Activated CD8-positive, alpha-beta memory T cell treated with anti-CD3 and anti-CD28 coated beads for 36 hours (primary cell): ENCODE measurements around the gene REX1BD. TPM values are rescaled to one million over a fixed set of nuclear protein-coding genes. Genes with fewer than 3 reads are reported as not detected.
"Not testable (repeated sequence)": the region's sequence is repeated elsewhere in the genome, so short reads cannot be mapped to it uniquely, and the experiment has no call there.

Experiments used
- CTCF ChIA-PET: fragments of 350-600 bp; sonication (Branson Sonifier 250); formaldehyde crosslinking; loops from one replicate; lab custom pipeline; 2021; ENCODE audit warnings: antibody characterized with exemption; lab: Charles Lee
- POLR2A ChIA-PET: fragments of 350-600 bp; sonication (Branson Sonifier 250); formaldehyde crosslinking; loops from one replicate; lab custom pipeline; 2021; ENCODE audit warnings: antibody characterized with exemption; lab: Charles Lee
- total RNA-seq, 2 experiments: library from RNA; stranded (reverse); gene quantifications; one replicate each; pipeline ENCODE4 v1.2.3, GENCODE V29; 2021

Gene REX1BD
- total RNA-seq, 2 experiments from 2014 or later: 95.2 to 98.7 TPM

GRCh38 chr19:18568367-18568766 lies 20.2 kb upstream of the REX1BD start:
- POLR2A ChIA-PET: interaction anchor here (0.6 to 0.7 kb wide), 2 partner anchors 9 to 151 kb away, joined by 6 to 7 read pairs; no protein-coding TSS in a partner anchor
- CTCF ChIA-PET: interaction anchor here (0.7 to 1.6 kb wide), 2 partner anchors 16 to 26 kb away, joined by 3 to 5 read pairs; no protein-coding TSS in a partner anchor

GRCh38 chr19:18571564-18572344 lies 16.8 kb upstream of the REX1BD start, which contains the start of gene UBA52:
Gene UBA52, plus strand, starts transcription at chr19:18571857. Its CDS starts 1,444 bp downstream, at chr19:18573301.
- ChIA-PET CTCF (interaction anchor here (0.6 to 3.9 kb wide), 19 partner anchors 11 to 1494 kb away, joined by 3 to 41 read pairs (median 3); partner anchors contain the start of genes ELL and REX1BD), POLR2A (interaction anchor here (0.6 to 4.2 kb wide), 13 partner anchors 14 to 348 kb away, joined by 3 to 34 read pairs (median 6); partner anchors contain the start of genes COPE, DDX49, ELL and FKBP8)

- CTCF ChIA-PET: interaction anchor here (1.0 to 3.9 kb wide), 2 partner anchors 13 to 70 kb away, joined by 4 to 41 read pairs; partner anchors contain the start of gene REX1BD
Observed at GRCh38 chr19:18574691-18575291, 13.8 kb upstream of the REX1BD start.

GRCh38 chr19:18576383-18576782 lies 12.2 kb upstream of the REX1BD start:
- CTCF ChIA-PET: interaction anchor here (0.6 to 1.2 kb wide), 2 partner anchors 57 to 316 kb away, joined by 4 read pairs; no protein-coding TSS in a partner anchor
- POLR2A ChIA-PET: interaction anchor here (0.8 kb wide), 1 partner anchor 18 kb away, joined by 3 read pairs; no protein-coding TSS in a partner anchor

More at GRCh38 chr19:18574691-18575291, 13.8 kb upstream of the REX1BD start:
- POLR2A ChIA-PET: no interaction called here

GRCh38 chr19:18577365-18577914 lies 11.2 kb upstream of the REX1BD start:
- POLR2A ChIA-PET: interaction anchor here (0.5 to 1.1 kb wide), 4 partner anchors 9 to 70 kb away, joined by 3 to 7 read pairs (median 4); partner anchors contain the start of gene REX1BD
- CTCF ChIA-PET: interaction anchor here (1.1 to 1.2 kb wide), 2 partner anchors 10 to 58 kb away, joined by 4 read pairs; no protein-coding TSS in a partner anchor

- CTCF ChIA-PET: interaction anchor here (1.0 to 1.4 kb wide), 2 partner anchors 8 to 14 kb away, joined by 3 to 4 read pairs; partner anchors contain the start of gene REX1BD
- POLR2A ChIA-PET: no interaction called here
Observed at GRCh38 chr19:18580311-18580710, 8.3 kb upstream of the REX1BD start.

- CTCF ChIA-PET: interaction anchor here (4.5 kb wide), 1 partner anchor 13 kb away, joined by 41 read pairs; the partner anchor contains the start of gene UBA52
- POLR2A ChIA-PET: no interaction called here
Observed at GRCh38 chr19:18586306-18586705, 2.3 kb upstream of the REX1BD start.

GRCh38 chr19:18587561-18587960 lies 1.0 kb upstream of the REX1BD start:
- ChIA-PET POLR2A (interaction anchor here (0.5 to 2.7 kb wide), 3 partner anchors 15 to 246 kb away, joined by 4 to 34 read pairs (median 6); partner anchors contain the start of gene UBA52), CTCF (interaction anchor here (0.6 to 4.5 kb wide), 12 partner anchors 8 to 259 kb away, joined by 3 to 41 read pairs (median 4); partner anchors contain the start of genes ELL, FKBP8 and UBA52)

- POLR2A ChIA-PET: interaction anchor here (0.5 to 2.7 kb wide), 9 partner anchors 10 to 247 kb away, joined by 3 to 34 read pairs (median 4); partner anchors contain the start of genes ELL, KXD1 and UBA52
- CTCF ChIA-PET: interaction anchor here (0.6 to 4.5 kb wide), 15 partner anchors 8 to 259 kb away, joined by 3 to 41 read pairs (median 3); partner anchors contain the start of genes ELL, FKBP8 and UBA52
Observed at GRCh38 chr19:18587962-18588610, 512 bp upstream of the REX1BD start.

- ChIA-PET CTCF (interaction anchor here (0.6 to 4.5 kb wide), 16 partner anchors 10 to 315 kb away, joined by 3 to 41 read pairs (median 4); partner anchors contain the start of genes ELL, FKBP8 and UBA52), POLR2A (interaction anchor here (0.6 to 2.7 kb wide), 13 partner anchors 11 to 330 kb away, joined by 3 to 34 read pairs (median 4); partner anchors contain the start of genes COPE, DDX49, ELL and UBA52)
Observed at GRCh38 chr19:18589380-18590272, 1.0 kb downstream of the REX1BD start.

- ChIA-PET POLR2A (interaction anchor here (0.7 kb wide), 1 partner anchor 251 kb away, joined by 10 read pairs; no protein-coding TSS in a partner anchor), CTCF (interaction anchor here (0.6 to 4.5 kb wide), 4 partner anchors 18 to 256 kb away, joined by 3 to 41 read pairs (median 4); partner anchors contain the start of gene UBA52)
Observed at GRCh38 chr19:18590273-18591272, 2.0 kb downstream of the REX1BD start.

GRCh38 chr19:18591735-18592385 lies 3.3 kb downstream of the REX1BD start:
- POLR2A ChIA-PET: no interaction called here
- CTCF ChIA-PET: interaction anchor here (1.0 to 2.2 kb wide), 5 partner anchors 21 to 255 kb away, joined by 3 to 11 read pairs (median 3); partner anchors contain the start of gene UBA52

- POLR2A ChIA-PET: not testable (repeated sequence)
- CTCF ChIA-PET: interaction anchor here (1.0 to 2.2 kb wide), 7 partner anchors 21 to 257 kb away, joined by 3 to 11 read pairs (median 3); no protein-coding TSS in a partner anchor
Observed at GRCh38 chr19:18592732-18593131, 4.1 kb downstream of the REX1BD start.

GRCh38 chr19:18593367-18594095 lies 4.9 kb downstream of the REX1BD start:
- POLR2A ChIA-PET: interaction anchor here (0.7 kb wide), 1 partner anchor 36 kb away, joined by 3 read pairs; the partner anchor contains the start of gene KXD1
- CTCF ChIA-PET: interaction anchor here (0.7 to 2.7 kb wide), 18 partner anchors 12 to 257 kb away, joined by 3 to 17 read pairs (median 4); partner anchors contain the start of genes CRLF1, UBA52 and UPF1
